Smooth muscle cell (in vitro differentiated cells): ENCODE results near the gene LRRC42. TPM values are rescaled to one million over a fixed set of nuclear protein-coding genes. Genes with fewer than 3 reads are reported as not detected.

ENCODE experiments used
- DNase-seq: peaks from one replicate; lab custom pipeline; 2025; ENCODE audit not compliant: unreplicated experiment; lab: John Stamatoyannopoulos, UW
- H2AFZ ChIP-seq: fragments of 200-600 bp; sonication (generic); 2 replicates; pipeline ENCODE4 v1.6.0; 2016; ENCODE audit warnings: antibody characterized with exemption, low read depth, mild to moderate bottlenecking
- H3F3A ChIP-seq: fragments of 200-600 bp; sonication (generic); 2 replicates; pipeline ENCODE4 v1.6.0; 2017; ENCODE audit warnings: antibody characterized with exemption, low read depth
- H3K27ac ChIP-seq: fragments of 200-600 bp; sonication (generic); 2 replicates; pipeline ENCODE4 v1.5.1; 2016; ENCODE audit warnings: low read depth, mild to moderate bottlenecking
- H3K27me3 ChIP-seq: fragments of 200-600 bp; sonication (generic); 2 replicates; pipeline ENCODE4 v1.6.1; 2016; ENCODE audit warnings: low read depth, mild to moderate bottlenecking
- H3K36me3 ChIP-seq: fragments of 200-600 bp; sonication (generic); 2 replicates; pipeline ENCODE4 v1.5.1; 2016; ENCODE audit warnings: low read depth
- H3K4me1 ChIP-seq: fragments of 200-600 bp; sonication (generic); 2 replicates; pipeline ENCODE4 v1.5.1; 2016; ENCODE audit warnings: low read depth
- H3K4me2 ChIP-seq: fragments of 200-600 bp; sonication (generic); 2 replicates; pipeline ENCODE4 v1.6.0; 2016; ENCODE audit warnings: mild to moderate bottlenecking
- H3K4me3 ChIP-seq: fragments of 200-600 bp; sonication (generic); 2 replicates; pipeline ENCODE4 v1.5.1; 2016; ENCODE audit warnings: mild to moderate bottlenecking
- H3K79me2 ChIP-seq: fragments of 200-600 bp; sonication (generic); 2 replicates; pipeline ENCODE4 v1.6.0; 2016; ENCODE audit warnings: low read depth, mild to moderate bottlenecking
- H3K9ac ChIP-seq: fragments of 200-600 bp; sonication (generic); 2 replicates; pipeline ENCODE4 v1.6.0; 2016; ENCODE audit warnings: low read depth
- H3K9me3 ChIP-seq: fragments of 200-600 bp; sonication (generic); replicated peaks from 2 replicates; pipeline ENCODE4 v1.5.1; 2016; ENCODE audit warnings: low read depth
- H4K20me1 ChIP-seq: fragments of 200-600 bp; sonication (generic); 2 replicates; pipeline ENCODE4 v1.6.0; 2016; ENCODE audit warnings: low read depth
- WGBS: methylation state at CpG from one replicate; pipeline ENCODE4 v1.1.7; 2016; ENCODE audit warnings: low lambda C conversion rate; 5-methylcytosine and 5-hydroxymethylcytosine counted together
- polyA plus RNA-seq: library from polyadenylated mRNA; unstranded; fragments of >200 nt; fragmentation: Nextera tagmentation; extraction: Ambion mirVana; gene quantifications from 2 replicates; pipeline ENCODE4 v1.2.1, GENCODE V29; 2016
- total RNA-seq: library from RNA; depleted of rRNA; stranded (reverse); fragments of >200 nt; gene quantifications from 2 replicates; pipeline ENCODE4 v1.2.3, GENCODE V29; 2014
- TF ChIP-seq, protein P1 (sequence below): fragments of 200-600 bp; sonication (generic); IDR thresholded peaks from 2 replicates; pipeline ENCODE4 v1.5.1; 2017; ENCODE audit warnings: borderline replicate concordance, mild to moderate bottlenecking, antibody characterized with exemption; ENCODE audit not compliant: insufficient read depth, poor library complexity, severe bottlenecking

The LRRC42 gene
- total and polyA plus RNA-seq, 2 experiments from 2014 or later = 36.5 to 37.0 TPM

DNA sequence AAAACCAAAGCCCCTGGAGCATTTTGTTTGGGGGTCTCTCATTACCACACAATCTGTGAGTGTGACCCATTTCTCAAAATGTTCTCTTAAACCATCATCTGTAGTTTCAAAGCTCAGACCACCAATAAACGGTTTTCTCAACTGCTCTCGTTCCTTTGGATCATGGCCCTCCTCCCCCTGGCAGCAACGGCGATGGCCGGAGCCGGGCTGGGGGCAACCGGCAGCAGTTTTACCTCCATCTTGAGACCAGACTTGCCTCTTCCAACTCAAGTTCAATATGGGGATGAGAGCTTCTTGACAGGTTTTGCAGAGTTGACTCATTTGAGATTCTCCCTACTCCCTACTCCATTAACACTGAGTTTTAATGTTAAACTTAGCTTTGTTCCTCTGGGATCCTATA lies 29.7 kb downstream of the LRRC42 start:
- H3K4me3 ChIP-seq = no peak overlapping the region
- H3K9ac ChIP-seq = no peak overlapping the region
- H3K4me1 ChIP-seq = no peaks in the 10 kb centered on the region
- peaks cover 5% of the 10 kb centered on the region for H3K36me3 ChIP-seq
- H4K20me1 ChIP-seq = no peaks in the 10 kb centered on the region
- WGBS = 99% methylated on average over 7 of the region's 7 CpGs
- no peak overlapping the region for H3K4me2 ChIP-seq
- no peak overlapping the region for H3K27ac ChIP-seq
- TF ChIP-seq, protein P1, sequence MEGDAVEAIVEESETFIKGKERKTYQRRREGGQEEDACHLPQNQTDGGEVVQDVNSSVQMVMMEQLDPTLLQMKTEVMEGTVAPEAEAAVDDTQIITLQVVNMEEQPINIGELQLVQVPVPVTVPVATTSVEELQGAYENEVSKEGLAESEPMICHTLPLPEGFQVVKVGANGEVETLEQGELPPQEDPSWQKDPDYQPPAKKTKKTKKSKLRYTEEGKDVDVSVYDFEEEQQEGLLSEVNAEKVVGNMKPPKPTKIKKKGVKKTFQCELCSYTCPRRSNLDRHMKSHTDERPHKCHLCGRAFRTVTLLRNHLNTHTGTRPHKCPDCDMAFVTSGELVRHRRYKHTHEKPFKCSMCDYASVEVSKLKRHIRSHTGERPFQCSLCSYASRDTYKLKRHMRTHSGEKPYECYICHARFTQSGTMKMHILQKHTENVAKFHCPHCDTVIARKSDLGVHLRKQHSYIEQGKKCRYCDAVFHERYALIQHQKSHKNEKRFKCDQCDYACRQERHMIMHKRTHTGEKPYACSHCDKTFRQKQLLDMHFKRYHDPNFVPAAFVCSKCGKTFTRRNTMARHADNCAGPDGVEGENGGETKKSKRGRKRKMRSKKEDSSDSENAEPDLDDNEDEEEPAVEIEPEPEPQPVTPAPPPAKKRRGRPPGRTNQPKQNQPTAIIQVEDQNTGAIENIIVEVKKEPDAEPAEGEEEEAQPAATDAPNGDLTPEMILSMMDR = no peak
- H3K9me3 ChIP-seq = no peaks in the 10 kb centered on the region
- no peaks in the 10 kb centered on the region for H3F3A ChIP-seq
- no peaks in the 10 kb centered on the region for H3K79me2 ChIP-seq
- no peak overlapping the region for H2AFZ ChIP-seq
- H3K27me3 ChIP-seq = no peaks in the 10 kb centered on the region
- DNase-seq = no peak

DNA sequence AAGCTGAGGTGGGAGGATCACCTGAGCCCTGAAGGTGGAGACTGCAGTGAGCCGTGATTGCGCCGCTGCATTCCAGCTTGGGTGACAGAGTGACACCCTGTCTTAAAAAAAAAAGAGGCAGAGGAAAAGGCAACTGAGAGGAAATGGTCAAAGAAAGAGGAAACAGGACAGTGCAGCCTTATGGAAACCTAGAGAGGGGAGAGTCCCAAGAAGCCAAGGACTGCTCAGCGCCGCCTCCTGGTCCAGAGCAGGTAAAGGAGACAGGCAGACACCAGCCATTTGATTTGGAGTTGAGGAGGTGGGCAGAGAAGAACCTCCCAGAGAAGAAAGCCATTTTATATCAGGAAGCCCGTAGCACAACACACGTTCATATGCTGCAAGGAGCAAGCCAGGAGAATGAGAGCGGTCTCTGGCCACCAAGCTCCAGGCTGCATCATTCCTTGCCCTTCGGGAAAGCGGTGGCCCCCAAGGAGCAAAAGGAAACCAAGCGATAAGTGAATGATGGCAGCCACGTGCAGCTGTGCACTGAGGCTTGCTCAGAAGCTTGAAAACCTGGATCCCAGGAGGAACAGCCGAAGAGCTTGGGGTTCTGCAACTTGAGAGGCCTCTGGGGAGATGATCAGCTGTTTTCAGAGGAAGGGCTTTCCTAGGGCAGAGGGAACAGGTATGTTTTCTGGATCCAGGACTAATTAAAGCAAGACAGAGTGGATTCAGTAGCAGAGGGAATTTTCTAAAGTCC lies 33.7 kb downstream of the LRRC42 start:
- TF ChIP-seq, protein P1 = no peak

DNA sequence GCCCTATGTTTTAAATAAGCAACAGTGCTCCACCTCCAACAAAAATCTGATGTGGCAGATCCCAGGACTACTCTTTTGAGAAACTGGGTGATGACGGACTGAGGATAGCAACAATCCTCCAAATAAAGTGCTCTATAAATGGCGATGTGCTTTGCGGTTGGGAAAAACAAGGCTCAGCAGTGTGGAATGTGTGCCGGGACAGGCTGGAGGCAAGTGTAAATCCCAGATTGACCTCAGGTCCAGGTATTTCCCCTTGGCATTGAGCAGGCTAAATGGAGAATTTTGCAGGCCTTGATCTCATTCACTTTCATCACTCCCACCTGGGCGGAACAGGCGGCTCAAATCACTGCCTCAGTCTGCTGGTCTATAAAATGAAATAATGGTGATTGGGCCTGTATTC lies 35.1 kb downstream of the LRRC42 start:
- DNase-seq = no peak
- Histone ChIP-seq H3K4me1 (peaks cover 14% of the 10 kb centered on the region), H4K20me1 (no peaks in the 10 kb centered on the region), H3K79me2 (no peaks in the 10 kb centered on the region), H3K9me3 (no peaks in the 10 kb centered on the region), H3K36me3 (no peaks in the 10 kb centered on the region), H3K4me3 (no peak overlapping the region), H3K27me3 (no peaks in the 10 kb centered on the region), H3K4me2 (no peak overlapping the region), H3K27ac (no peak overlapping the region), H2AFZ (no peak overlapping the region), H3F3A (no peaks in the 10 kb centered on the region), H3K9ac (no peak overlapping the region)
- WGBS = 65% methylated on average over 6 of the region's 6 CpGs
- TF ChIP-seq, protein P1 = no peak

More for the DNA sequence above, 33.7 kb downstream of the LRRC42 start:
- no peak overlapping the region for H3K9ac ChIP-seq
- no peaks in the 10 kb centered on the region for H3K36me3 ChIP-seq
- no peaks in the 10 kb centered on the region for H4K20me1 ChIP-seq
- peaks cover 14% of the 10 kb centered on the region for H3K4me1 ChIP-seq
- DNase-seq = no peak
- H3F3A ChIP-seq = no peaks in the 10 kb centered on the region
- no peak overlapping the region for H2AFZ ChIP-seq
- WGBS = 88% methylated on average over 13 of the region's 13 CpGs
- no peak overlapping the region for H3K4me3 ChIP-seq
- H3K27me3 ChIP-seq = no peaks in the 10 kb centered on the region
- H3K9me3 ChIP-seq = no peaks in the 10 kb centered on the region
- H3K79me2 ChIP-seq = no peaks in the 10 kb centered on the region
- H3K4me2 ChIP-seq = no peak overlapping the region
- H3K27ac ChIP-seq = no peak overlapping the region
